ENCODE measurements around the gene SPATS2L.

DNA sequence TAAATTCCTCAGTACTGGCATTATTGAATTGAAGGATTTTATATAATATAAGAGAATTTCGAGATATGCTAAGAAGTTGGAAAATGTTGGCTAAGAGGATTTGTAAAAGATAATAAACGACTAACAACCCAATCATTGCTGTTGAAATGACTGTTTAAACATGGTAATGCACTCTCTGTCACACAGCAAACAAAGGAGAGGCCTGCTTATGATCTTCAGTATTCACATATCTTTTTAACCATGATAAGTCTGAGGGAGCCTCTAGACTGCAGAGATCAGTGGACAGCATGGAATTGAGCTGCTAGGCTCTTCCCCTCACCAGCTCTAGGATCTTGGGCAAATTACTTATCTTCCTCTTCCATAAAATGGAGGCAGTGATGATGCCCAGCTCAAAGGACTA, 200.7 kb downstream of the SPATS2L start:
- TF ChIP-seq, protein P1, sequence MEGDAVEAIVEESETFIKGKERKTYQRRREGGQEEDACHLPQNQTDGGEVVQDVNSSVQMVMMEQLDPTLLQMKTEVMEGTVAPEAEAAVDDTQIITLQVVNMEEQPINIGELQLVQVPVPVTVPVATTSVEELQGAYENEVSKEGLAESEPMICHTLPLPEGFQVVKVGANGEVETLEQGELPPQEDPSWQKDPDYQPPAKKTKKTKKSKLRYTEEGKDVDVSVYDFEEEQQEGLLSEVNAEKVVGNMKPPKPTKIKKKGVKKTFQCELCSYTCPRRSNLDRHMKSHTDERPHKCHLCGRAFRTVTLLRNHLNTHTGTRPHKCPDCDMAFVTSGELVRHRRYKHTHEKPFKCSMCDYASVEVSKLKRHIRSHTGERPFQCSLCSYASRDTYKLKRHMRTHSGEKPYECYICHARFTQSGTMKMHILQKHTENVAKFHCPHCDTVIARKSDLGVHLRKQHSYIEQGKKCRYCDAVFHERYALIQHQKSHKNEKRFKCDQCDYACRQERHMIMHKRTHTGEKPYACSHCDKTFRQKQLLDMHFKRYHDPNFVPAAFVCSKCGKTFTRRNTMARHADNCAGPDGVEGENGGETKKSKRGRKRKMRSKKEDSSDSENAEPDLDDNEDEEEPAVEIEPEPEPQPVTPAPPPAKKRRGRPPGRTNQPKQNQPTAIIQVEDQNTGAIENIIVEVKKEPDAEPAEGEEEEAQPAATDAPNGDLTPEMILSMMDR (IDR thresholded peaks at IDR 0.05), result no peak
- TF ChIP-seq POLR2A (IDR thresholded peaks at IDR 0.05), result no peak

Measured in adrenal gland (tissue), 5 donors.